Activated B cell treated with CpG ODN at 0.5 μM for 24 hours (primary cell): ENCODE results near the gene MBD5. TPM values are rescaled to one million over a fixed set of nuclear protein-coding genes. Genes with fewer than 3 reads are reported as not detected.
"Not testable (repeated sequence)": the region's sequence is repeated elsewhere in the genome, so short reads cannot be mapped to it uniquely, and the experiment has no call there.

Experiments used
- ATAC-seq: fragments of 200-7000 bp; cut with Tn5 transposase; one replicate; pipeline ENCODE4 v1.10.0; 2021; ENCODE audit warnings: low read depth, mild to moderate bottlenecking, moderate library complexity
- CTCF ChIA-PET: fragments of 350-600 bp; sonication (Branson Sonifier 250); formaldehyde crosslinking; loops from one replicate; lab custom pipeline; 2021; ENCODE audit warnings: antibody characterized with exemption; lab: Charles Lee
- POLR2A ChIA-PET: fragments of 350-600 bp; sonication (Branson Sonifier 250); formaldehyde crosslinking; loops from one replicate; lab custom pipeline; 2021; ENCODE audit warnings: antibody characterized with exemption; lab: Charles Lee
- DNase-seq: peaks from one replicate; pipeline ENCODE4 v3.0.0; 2022
- H3K27ac Mint-ChIP-seq: one replicate; pipeline ENCODE4 v1.8.0; 2020; ENCODE audit warnings: mixed read lengths
- H3K27me3 Mint-ChIP-seq: one replicate; pipeline ENCODE4 v1.8.0; 2021; ENCODE audit warnings: mixed read lengths
- H3K36me3 Mint-ChIP-seq: one replicate; pipeline ENCODE4 v1.8.0; 2021; ENCODE audit warnings: low read depth, mixed read lengths
- H3K4me1 Mint-ChIP-seq: one replicate; pipeline ENCODE4 v1.8.0; 2021; ENCODE audit warnings: mixed read lengths
- H3K4me3 Mint-ChIP-seq: one replicate; pipeline ENCODE4 v1.8.0; 2020; ENCODE audit warnings: mild to moderate bottlenecking, mixed read lengths
- H3K9me3 Mint-ChIP-seq: one replicate; pipeline ENCODE4 v1.8.0; 2020; ENCODE audit warnings: mixed read lengths
- CTCF ChIP-seq: fragments of 200-600 bp; IDR thresholded peaks from one replicate; pipeline ENCODE4 v1.8.0; 2022; ENCODE audit warnings: antibody characterized with exemption, mild to moderate bottlenecking
- intact Hi-C: fragments of 100-400 bp; cut with micrococcal nuclease; formaldehyde crosslinking; loops from one replicate; pipeline ENCODE4 v1.15.1; 2024
- total RNA-seq: library from RNA; stranded (reverse); gene quantifications from 2 replicates; pipeline ENCODE4 v1.2.3, GENCODE V29; 2022

The MBD5 gene
- total RNA-seq, 1 donor from 2014 or later: 55.7 TPM

DNA sequence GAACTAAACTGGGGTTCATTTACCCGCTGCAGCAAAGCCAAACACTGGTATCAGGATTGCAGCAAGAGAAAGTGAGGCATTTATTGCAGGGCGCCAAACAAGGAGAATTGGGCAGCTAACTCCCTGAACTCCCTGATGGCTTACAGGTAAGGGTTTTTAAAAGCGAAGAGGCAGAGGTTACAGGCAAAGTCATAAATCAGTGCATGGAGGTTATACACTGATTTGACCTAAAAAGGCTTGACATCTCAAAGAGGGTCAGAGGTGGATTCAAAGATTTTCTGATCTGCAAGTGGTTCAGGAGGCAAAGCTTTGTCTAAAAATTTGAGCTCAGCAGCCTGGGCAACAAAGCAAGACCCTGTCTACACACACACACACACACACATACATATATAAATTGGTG lies 520.9 kb downstream of the MBD5 start:
- CTCF ChIA-PET: no interaction called here
- H3K4me1 Mint-ChIP-seq: peaks cover 9% of the 10 kb centered on the region
- no peaks in the 10 kb centered on the region for H3K36me3 Mint-ChIP-seq
- H3K27me3 Mint-ChIP-seq: no peaks in the 10 kb centered on the region
- H3K27ac Mint-ChIP-seq: no peak overlapping the region
- TF ChIP-seq CTCF: no peak
- H3K9me3 Mint-ChIP-seq: no peaks in the 10 kb centered on the region
- POLR2A ChIA-PET: no interaction called here
- H3K4me3 Mint-ChIP-seq: no peak overlapping the region
- ATAC-seq (no peak), DNase-seq (no peak)
- intact Hi-C loops: no loop called here

- Mint-ChIP-seq H3K4me1 (peaks cover 9% of the 10 kb centered on the region), H3K9me3 (no peaks in the 10 kb centered on the region), H3K27ac (no peak overlapping the region), H3K27me3 (no peaks in the 10 kb centered on the region), H3K4me3 (no peak overlapping the region), H3K36me3 (no peaks in the 10 kb centered on the region)
- ChIA-PET POLR2A (no interaction called here), CTCF (no interaction called here)
- TF ChIP-seq CTCF: no peak
- ATAC-seq: no peak
- intact Hi-C loops: no loop called here
- DNase-seq: no peak
Observed at GRCh38 chr2:148542614-148543013, 521.7 kb downstream of the MBD5 start.

DNA sequence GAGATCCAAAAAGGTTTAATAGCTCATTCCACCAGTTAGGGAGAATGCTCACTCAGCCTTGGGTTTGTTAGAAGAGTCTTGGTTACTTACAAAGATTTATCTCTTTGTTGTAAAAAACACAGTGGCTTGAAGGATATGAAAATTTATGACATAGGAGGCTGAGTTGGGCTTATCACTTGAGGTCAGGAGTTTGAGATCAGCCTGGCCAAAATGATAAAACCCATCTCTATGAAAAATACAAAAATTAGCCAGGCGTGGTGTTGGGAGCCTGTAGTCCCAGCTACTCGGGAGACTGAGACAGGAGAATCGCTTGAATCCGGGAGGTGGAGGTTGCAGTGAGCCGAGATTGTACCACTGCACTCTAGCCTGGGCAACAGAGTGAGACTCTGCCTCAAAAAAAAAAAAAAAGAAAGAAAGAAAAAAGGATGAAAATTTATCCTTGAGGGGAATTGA lies 522.2 kb downstream of the MBD5 start:
- H3K27me3 Mint-ChIP-seq, H3K9me3 Mint-ChIP-seq, intact Hi-C loops, ATAC-seq, H3K4me3 Mint-ChIP-seq, CTCF ChIA-PET, H3K27ac Mint-ChIP-seq, H3K36me3 Mint-ChIP-seq, POLR2A ChIA-PET, H3K4me1 Mint-ChIP-seq, DNase-seq: not testable (repeated sequence)

DNA sequence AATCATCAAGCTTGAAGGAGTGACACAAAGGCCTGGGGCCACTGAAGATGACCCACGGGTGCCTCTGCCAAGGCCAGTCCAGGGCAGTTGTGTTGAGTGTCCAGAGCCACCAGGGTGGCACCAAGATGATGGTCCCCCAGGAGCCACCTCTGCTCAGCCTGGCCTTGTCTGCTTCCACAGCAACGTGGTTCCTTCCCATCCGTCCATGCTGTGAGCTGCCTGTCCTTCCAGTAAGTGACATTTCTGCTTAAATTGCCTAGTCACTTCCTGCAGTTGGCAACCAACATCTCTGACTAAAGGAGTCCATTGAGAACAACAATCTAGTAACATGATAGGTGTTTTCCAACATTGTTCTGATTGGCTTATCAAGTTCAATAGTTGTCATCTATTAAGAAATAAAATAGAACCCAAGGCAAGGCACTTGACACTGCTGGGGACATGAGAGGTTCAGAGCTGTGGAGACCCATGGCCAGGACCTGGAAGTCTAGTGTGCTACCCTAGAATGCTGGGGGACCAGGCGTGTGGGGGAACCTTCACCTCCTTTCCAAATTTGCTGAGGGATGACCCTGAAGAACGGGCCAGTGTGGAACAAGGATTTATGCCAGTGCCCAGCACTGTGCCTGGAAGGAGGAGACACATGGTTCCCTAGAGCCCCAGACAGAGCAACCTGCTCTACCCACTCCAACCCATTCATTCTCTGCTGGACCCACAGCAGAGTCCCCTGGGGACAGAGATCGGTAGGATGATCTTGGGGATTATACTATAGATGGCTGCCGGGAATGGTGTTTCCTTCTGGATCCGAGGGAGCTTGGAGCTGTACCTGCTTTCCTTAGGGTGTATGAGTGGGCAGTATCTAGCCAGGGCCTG lies 524.7 kb downstream of the MBD5 start:
- no peaks in the 10 kb centered on the region for H3K9me3 Mint-ChIP-seq
- no peak overlapping the region for H3K27ac Mint-ChIP-seq
- H3K4me3 Mint-ChIP-seq: no peak overlapping the region
- ATAC-seq: no peak
- CTCF ChIA-PET: no interaction called here
- POLR2A ChIA-PET: no interaction called here
- no peak for DNase-seq
- H3K4me1 Mint-ChIP-seq: peaks cover 4% of the 10 kb centered on the region
- no peaks in the 10 kb centered on the region for H3K36me3 Mint-ChIP-seq
- no peaks in the 10 kb centered on the region for H3K27me3 Mint-ChIP-seq
- no peak for TF ChIP-seq CTCF
- intact Hi-C loops: no loop called here

DNA sequence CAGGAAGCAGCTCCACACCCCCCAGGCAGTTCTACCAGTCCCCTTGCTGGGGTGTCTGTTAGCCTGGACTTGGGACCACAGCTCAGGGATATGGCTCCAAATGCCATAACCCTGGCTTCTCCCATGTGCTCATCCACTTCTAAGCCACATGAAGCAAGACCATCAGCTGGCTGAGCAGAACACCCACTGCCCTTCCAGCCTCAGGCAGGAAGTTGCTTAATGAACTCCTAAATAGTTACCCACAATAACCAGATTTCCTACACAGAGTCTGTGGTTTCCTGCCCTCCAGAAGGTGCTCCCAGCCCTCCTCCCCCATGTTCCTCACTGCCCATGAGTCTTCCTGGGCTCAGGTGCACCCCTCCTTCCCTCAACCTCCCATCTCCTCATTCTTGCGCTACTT lies 525.4 kb downstream of the MBD5 start:
- intact Hi-C loops: no loop called here
- ChIA-PET POLR2A (no interaction called here), CTCF (no interaction called here)
- DNase-seq: no peak
- H3K27me3 Mint-ChIP-seq: no peaks in the 10 kb centered on the region
- TF ChIP-seq CTCF: no peak
- no peak for ATAC-seq
- H3K36me3 Mint-ChIP-seq: no peaks in the 10 kb centered on the region
- no peaks in the 10 kb centered on the region for H3K9me3 Mint-ChIP-seq
- peaks cover 4% of the 10 kb centered on the region for H3K4me1 Mint-ChIP-seq
- no peak overlapping the region for H3K27ac Mint-ChIP-seq
- H3K4me3 Mint-ChIP-seq: no peak overlapping the region
